Lower leg skin (tissue), 4 donors: Measurements from ENCODE around the gene BRMS1L. TPM values are rescaled to one million over a fixed set of nuclear protein-coding genes. Genes with fewer than 3 reads are reported as not detected.

ENCODE experiments used
- DNase-seq, 2 donors: peaks; one replicate each; pipeline ENCODE4 v3.0.0-alpha.2; 2019; ENCODE audit warnings: low spot score in 2 of 2
- H3K4me3 ChIP-seq: fragments of 200-600 bp; sonication (generic); 2 replicates; pipeline ENCODE4 v1.5.1; 2017; ENCODE audit warnings: mild to moderate bottlenecking, low read depth; ENCODE audit not compliant: poor library complexity, severe bottlenecking
- POLR2A ChIP-seq, 2 donors: fragments of 450-650 bp; IDR thresholded peaks; one replicate each; pipeline ENCODE4 v1.6.1; 2016 to 2017; ENCODE audit warnings: antibody characterized with exemption in 2 of 2, mild to moderate bottlenecking in 1 of 2, moderate library complexity in 1 of 2
- WGBS, 2 donors: methylation state at CpG; one replicate each; pipeline ENCODE4 v1.1.5; 2018; 5-methylcytosine and 5-hydroxymethylcytosine counted together
- intact Hi-C: fragments of 100-400 bp; cut with DNase I; formaldehyde crosslinking; loops from one replicate; pipeline ENCODE4 v1.15.0; 2023; ENCODE audit warnings: low total_unique reads
- total RNA-seq, 4 donors: library from RNA; depleted of rRNA; stranded (reverse); fragments of >200 nt; gene quantifications; one replicate each; pipeline ENCODE4 v1.1.0, GENCODE V29; 2016
- TF ChIP-seq, protein P1 (sequence below), 3 donors: fragments of 450-650 bp; IDR thresholded peaks; one replicate each; pipeline ENCODE4 v1.5.1; 2016; ENCODE audit warnings: antibody characterized with exemption in 3 of 3, mild to moderate bottlenecking in 3 of 3, moderate library complexity in 2 of 3

The BRMS1L gene
- total RNA-seq, 4 donors from 2014 or later: 2.7 to 5.8 (median 4.1) TPM

DNA sequence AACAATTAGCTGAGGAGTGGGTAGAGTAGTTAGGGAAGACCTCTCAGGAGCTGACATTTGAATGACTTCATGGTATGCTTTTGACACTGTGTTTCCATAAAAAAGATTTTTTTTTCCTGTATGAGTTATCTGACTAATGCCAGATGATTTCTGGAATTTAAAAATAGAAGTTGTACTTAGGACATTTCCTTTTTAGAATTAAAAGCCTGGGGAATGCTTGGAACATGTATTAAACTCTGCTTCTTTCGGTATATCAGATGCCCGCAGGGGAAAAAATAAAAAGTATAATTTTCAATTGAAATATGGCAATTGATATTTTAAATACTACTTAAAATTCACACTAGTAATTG, 41.1 kb downstream of the BRMS1L start:
- WGBS, 2 donors: 43 to 62% methylated on average over 2 of the region's 2 CpGs
- no peak for DNase-seq
- TF ChIP-seq POLR2A (IDR thresholded peaks at IDR 0.05): no peak
- TF ChIP-seq, protein P1, sequence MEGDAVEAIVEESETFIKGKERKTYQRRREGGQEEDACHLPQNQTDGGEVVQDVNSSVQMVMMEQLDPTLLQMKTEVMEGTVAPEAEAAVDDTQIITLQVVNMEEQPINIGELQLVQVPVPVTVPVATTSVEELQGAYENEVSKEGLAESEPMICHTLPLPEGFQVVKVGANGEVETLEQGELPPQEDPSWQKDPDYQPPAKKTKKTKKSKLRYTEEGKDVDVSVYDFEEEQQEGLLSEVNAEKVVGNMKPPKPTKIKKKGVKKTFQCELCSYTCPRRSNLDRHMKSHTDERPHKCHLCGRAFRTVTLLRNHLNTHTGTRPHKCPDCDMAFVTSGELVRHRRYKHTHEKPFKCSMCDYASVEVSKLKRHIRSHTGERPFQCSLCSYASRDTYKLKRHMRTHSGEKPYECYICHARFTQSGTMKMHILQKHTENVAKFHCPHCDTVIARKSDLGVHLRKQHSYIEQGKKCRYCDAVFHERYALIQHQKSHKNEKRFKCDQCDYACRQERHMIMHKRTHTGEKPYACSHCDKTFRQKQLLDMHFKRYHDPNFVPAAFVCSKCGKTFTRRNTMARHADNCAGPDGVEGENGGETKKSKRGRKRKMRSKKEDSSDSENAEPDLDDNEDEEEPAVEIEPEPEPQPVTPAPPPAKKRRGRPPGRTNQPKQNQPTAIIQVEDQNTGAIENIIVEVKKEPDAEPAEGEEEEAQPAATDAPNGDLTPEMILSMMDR (IDR thresholded peaks at IDR 0.05): no peak
- intact Hi-C loops: no loop called here
- no peak overlapping the region for H3K4me3 ChIP-seq

GRCh38 chr14:35875296-35875695, 49.2 kb downstream of the BRMS1L start:
- WGBS, 2 donors: 60 to 66% methylated on average over 2 of the region's 2 CpGs
- intact Hi-C loops: no loop called here
- H3K4me3 ChIP-seq: no peak overlapping the region
- DNase-seq: no peak
- TF ChIP-seq, protein P1 (IDR thresholded peaks at IDR 0.05): no peak
- TF ChIP-seq POLR2A (IDR thresholded peaks at IDR 0.05): no peak

DNA sequence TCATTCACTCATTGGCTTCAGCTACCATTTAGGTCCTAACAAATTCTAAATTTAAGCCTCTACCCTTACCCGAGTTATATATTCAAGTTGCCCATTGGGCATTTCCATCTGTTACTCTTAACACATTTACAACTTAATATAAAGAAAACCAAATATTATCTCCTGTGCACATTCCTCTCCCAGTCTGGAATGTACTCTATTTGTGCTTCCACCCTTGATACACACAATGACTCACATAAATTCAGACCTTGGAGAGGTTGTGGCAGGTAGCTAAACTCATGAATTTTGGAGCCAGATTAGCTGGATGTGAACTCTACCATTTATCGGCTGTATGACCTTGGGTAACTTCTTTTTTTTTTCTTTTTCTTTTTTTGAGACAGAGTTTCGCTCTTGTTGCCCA, 51.1 kb downstream of the BRMS1L start:
- no peak for DNase-seq
- no peak overlapping the region for H3K4me3 ChIP-seq
- no peak for TF ChIP-seq POLR2A (IDR thresholded peaks at IDR 0.05)
- TF ChIP-seq, protein P1 (IDR thresholded peaks at IDR 0.05): no peak
- WGBS, 2 donors: 70 to 96% methylated on average over 3 of the region's 3 CpGs
- intact Hi-C loops: no loop called here

- TF ChIP-seq, protein P1 (IDR thresholded peaks at IDR 0.05): no peak
- no peak for TF ChIP-seq POLR2A (IDR thresholded peaks at IDR 0.05)
- no peak for DNase-seq
- H3K4me3 ChIP-seq: no peak overlapping the region
- 28 to 30% methylated on average over 9 of the region's 9 CpGs for WGBS, 2 donors
- intact Hi-C loops: no loop called here
These were observed 52.4 kb downstream of the BRMS1L start for GRCh38 chr14:35878272-35879150.

GRCh38 chr14:35879151-35879648, 53.1 kb downstream of the BRMS1L start:
- H3K4me3 ChIP-seq: no peak overlapping the region
- WGBS, 2 donors: 23 to 31% methylated on average over 2 of the region's 2 CpGs
- no peak for DNase-seq
- no peak for TF ChIP-seq POLR2A (IDR thresholded peaks at IDR 0.05)
- TF ChIP-seq, protein P1 (IDR thresholded peaks at IDR 0.05): no peak
- intact Hi-C loops: no loop called here
